Islet of Langerhans (tissue), 1 donor: ENCODE results near the gene CHRNA9.
A peak's percentile ranks its signal among the peaks of the same experiment; 100 is the strongest.

ENCODE experiments used
- FAIRE-seq: peaks from one replicate; lab custom pipeline; 2011; peaks lifted over from hg19 to GRCh38; lab: Jason Lieb, UNC

Gene CHRNA9

GRCh38 chr4:40309250-40309774 lies 25.8 kb upstream of the CHRNA9 start:
- FAIRE-seq = peak; percentile 80

- FAIRE-seq = no peak
These were observed 24.9 kb upstream of the CHRNA9 start for GRCh38 chr4:40310225-40310624.

- peak; percentile 66 for FAIRE-seq
These were observed 23.3 kb upstream of the CHRNA9 start for GRCh38 chr4:40311811-40312346.

GRCh38 chr4:40314951-40315350 lies 20.2 kb upstream of the CHRNA9 start:
- no peak for FAIRE-seq

- FAIRE-seq = peak; percentile 99
These were observed 18.8 kb upstream of the CHRNA9 start for GRCh38 chr4:40316333-40316781.

GRCh38 chr4:40316782-40317635 lies 18.1 kb upstream of the CHRNA9 start:
- FAIRE-seq = peak; percentile 90

GRCh38 chr4:40317916-40318658 lies 17.0 kb upstream of the CHRNA9 start:
- no peak for FAIRE-seq

GRCh38 chr4:40321574-40322275 lies 13.4 kb upstream of the CHRNA9 start:
- peak; percentile 58 for FAIRE-seq

GRCh38 chr4:40322811-40323210 lies 12.3 kb upstream of the CHRNA9 start:
- FAIRE-seq = peak; percentile 47

GRCh38 chr4:40323866-40324265 lies 11.3 kb upstream of the CHRNA9 start:
- no peak for FAIRE-seq

- peak; percentile 97 for FAIRE-seq
These were observed 9.6 kb upstream of the CHRNA9 start for GRCh38 chr4:40325406-40326019.

GRCh38 chr4:40327340-40327739 lies 7.8 kb upstream of the CHRNA9 start:
- FAIRE-seq = no peak

- no peak for FAIRE-seq
These were observed 6.8 kb upstream of the CHRNA9 start for GRCh38 chr4:40328383-40328782.

- FAIRE-seq = no peak
These were observed 5.3 kb upstream of the CHRNA9 start for GRCh38 chr4:40329805-40330204.

GRCh38 chr4:40330536-40330935 lies 4.6 kb upstream of the CHRNA9 start:
- FAIRE-seq = no peak

- no peak for FAIRE-seq
These were observed 3.9 kb upstream of the CHRNA9 start for GRCh38 chr4:40331101-40331745.

GRCh38 chr4:40331961-40332360 lies 3.2 kb upstream of the CHRNA9 start:
- FAIRE-seq = no peak

GRCh38 chr4:40333921-40334352 lies 1.2 kb upstream of the CHRNA9 start:
- no peak for FAIRE-seq

GRCh38 chr4:40335525-40335894 lies 377 bp downstream of the CHRNA9 start:
- no peak for FAIRE-seq

GRCh38 chr4:40337051-40337450 lies 1.9 kb downstream of the CHRNA9 start:
- FAIRE-seq = no peak

- FAIRE-seq = no peak
These were observed 2.4 kb downstream of the CHRNA9 start for GRCh38 chr4:40337523-40337922.
